ENCODE measurements around the gene GLO1.

The GLO1 gene

DNA sequence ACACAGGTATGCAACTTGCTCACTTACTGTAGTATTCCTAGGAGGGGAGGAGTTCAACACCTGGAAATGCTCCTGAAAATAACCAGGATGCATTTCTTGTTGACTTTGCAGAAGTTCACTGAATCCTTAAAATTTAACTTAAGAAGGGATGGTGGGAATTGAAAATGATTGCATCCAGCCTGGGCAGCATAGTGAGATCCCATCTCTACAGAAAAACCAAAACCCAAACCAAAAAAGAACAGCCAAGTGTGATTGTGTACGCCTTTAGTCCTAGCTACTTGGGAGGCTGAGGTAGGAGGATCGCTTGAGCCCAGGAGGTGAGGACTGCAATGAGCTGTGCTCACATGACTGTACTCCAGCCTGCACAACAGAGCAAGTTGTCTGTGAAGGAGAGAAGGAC is 13.9 kb upstream of the GLO1 start:
- no peak overlapping the region for H3K4me3 ChIP-seq (ENCODE audit: low read depth in 1 of 2, low read length in 1 of 2)
- no peaks in the 10 kb centered on the region for H3K9me3 ChIP-seq
- peaks cover 80% of the 10 kb centered on the region for H3K27me3 ChIP-seq
- H3K4me1 ChIP-seq (ENCODE audit: control insufficient read depth in 1 of 2, insufficient read depth in 1 of 2, low read depth in 1 of 2, low read length in 1 of 2) = peaks cover 0 to 17% of the 10 kb centered on the region in 2 experiments
- no peak for TF ChIP-seq CTCF (IDR thresholded peaks at IDR 0.05)
- no peaks in the 10 kb centered on the region for H3K36me3 ChIP-seq
- H3K27ac ChIP-seq = no peak overlapping the region

DNA sequence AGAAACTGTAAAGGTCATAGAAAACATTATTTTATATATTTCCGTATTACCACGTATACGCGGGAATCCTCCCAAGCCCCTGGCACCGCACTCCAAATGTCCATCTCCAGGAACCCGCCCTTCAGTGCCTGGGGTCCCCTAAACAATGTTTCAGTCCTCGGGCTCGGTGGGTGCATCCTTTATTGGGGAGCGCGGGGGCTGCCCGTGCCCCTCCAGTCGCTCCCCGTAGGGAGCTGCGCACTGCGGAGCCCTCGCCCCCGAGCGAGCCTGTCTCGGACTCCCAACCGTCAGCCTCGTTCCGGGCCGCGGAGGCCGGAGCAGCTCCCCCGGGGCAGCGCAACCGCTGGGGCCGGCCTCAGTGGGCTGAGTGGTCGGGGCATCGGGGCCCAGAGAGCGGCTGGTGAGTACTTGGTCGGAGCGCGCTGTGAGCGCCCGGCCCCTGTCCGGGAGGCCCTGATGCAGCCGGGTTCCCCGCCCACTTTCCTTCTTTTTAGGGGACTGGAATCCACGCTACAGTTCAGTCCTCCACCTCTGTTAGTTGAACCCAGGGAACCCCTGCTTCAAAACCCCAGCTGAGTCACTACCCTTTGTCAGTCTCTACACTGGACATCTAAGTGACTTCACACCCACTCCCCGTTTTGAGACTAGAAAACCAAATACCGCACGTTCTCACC is 12.2 kb upstream of the GLO1 start, which contains the start of gene DNAH8:
TSS of gene DNAH8 (plus strand) at position 296 of the 674 bp plus-strand sequence. CDS start 7,499 bp downstream, outside the sequence.
- Histone ChIP-seq H3K27ac (no peak within 1 kb of the TSS), H3K4me1 (ENCODE audit: control insufficient read depth in 1 of 2, insufficient read depth in 1 of 2, low read depth in 1 of 2, low read length in 1 of 2) (peaks cover 0 to 17% of the 10 kb centered on the region in 2 experiments), H3K27me3 (peaks cover 76% of the 10 kb centered on the region), H3K4me3 (ENCODE audit: low read depth in 1 of 2, low read length in 1 of 2) (no peak within 1 kb of the TSS), H3K36me3 (no peaks in the 10 kb centered on the region), H3K9me3 (no peaks in the 10 kb centered on the region)
- TF ChIP-seq CTCF (IDR thresholded peaks at IDR 0.05) = no peak

GRCh38 chr6:38714239-38715015 is 11.5 kb upstream of the GLO1 start:
- no peak for TF ChIP-seq CTCF (IDR thresholded peaks at IDR 0.05)
- H3K36me3 ChIP-seq = no peaks in the 10 kb centered on the region
- H3K4me3 ChIP-seq (ENCODE audit: low read depth in 1 of 2, low read length in 1 of 2) = no peak overlapping the region
- H3K4me1 ChIP-seq (ENCODE audit: control insufficient read depth in 1 of 2, insufficient read depth in 1 of 2, low read depth in 1 of 2, low read length in 1 of 2) = peaks cover 0 to 17% of the 10 kb centered on the region in 2 experiments
- no peak overlapping the region for H3K27ac ChIP-seq
- H3K27me3 ChIP-seq = peaks cover 73% of the 10 kb centered on the region
- H3K9me3 ChIP-seq = no peaks in the 10 kb centered on the region

DNA sequence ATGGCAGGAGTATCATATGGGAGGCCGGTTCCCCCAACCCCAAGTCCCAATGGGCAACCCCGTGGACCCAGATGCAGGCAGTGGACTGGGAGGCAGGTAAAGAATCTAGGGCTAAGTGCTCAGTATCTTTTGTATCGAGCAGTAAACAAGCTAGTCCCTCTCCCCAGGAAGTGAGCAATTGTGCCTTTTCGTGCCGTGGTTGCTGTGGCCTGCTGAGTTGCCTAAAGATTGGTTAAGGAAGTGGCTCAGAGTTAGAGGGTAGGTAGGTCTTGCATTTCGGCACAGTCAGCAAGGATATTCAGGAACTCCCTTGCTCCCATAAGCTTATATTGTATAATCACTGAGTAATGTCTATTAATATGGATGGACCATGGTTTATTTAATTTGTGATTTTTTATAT is 10.9 kb upstream of the GLO1 start:
- Histone ChIP-seq H3K4me3 (ENCODE audit: low read depth in 1 of 2, low read length in 1 of 2) (no peak overlapping the region), H3K9me3 (no peaks in the 10 kb centered on the region), H3K4me1 (ENCODE audit: control insufficient read depth in 1 of 2, insufficient read depth in 1 of 2, low read depth in 1 of 2, low read length in 1 of 2) (peaks cover 0 to 17% of the 10 kb centered on the region in 2 experiments), H3K27ac (no peak overlapping the region), H3K36me3 (no peaks in the 10 kb centered on the region), H3K27me3 (peaks cover 73% of the 10 kb centered on the region)
- TF ChIP-seq CTCF (IDR thresholded peaks at IDR 0.05) = no peak

DNA sequence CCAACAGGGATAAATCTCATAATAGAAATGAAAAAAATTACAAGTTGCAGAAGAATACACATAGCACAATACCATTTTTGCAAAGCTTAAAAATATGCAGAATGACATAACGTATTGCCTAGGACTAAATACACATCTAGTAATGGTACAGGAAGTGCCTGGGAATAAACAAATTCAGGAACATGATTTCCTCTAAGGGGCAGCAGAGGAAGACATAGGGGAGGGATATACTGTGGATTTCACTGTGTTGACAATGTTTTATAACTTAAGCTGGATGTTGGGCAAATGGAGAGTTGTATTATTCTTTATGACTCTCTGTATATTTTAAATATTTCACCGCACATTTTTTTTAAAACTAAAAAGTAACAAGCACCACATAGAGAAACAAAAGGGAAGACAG is 5.6 kb upstream of the GLO1 start:
- Histone ChIP-seq H3K36me3 (no peaks in the 10 kb centered on the region), H3K4me3 (ENCODE audit: low read depth in 1 of 2, low read length in 1 of 2) (no peak overlapping the region), H3K27me3 (peaks cover 31% of the 10 kb centered on the region), H3K27ac (no peak overlapping the region), H3K9me3 (no peaks in the 10 kb centered on the region), H3K4me1 (ENCODE audit: control insufficient read depth in 1 of 2, insufficient read depth in 1 of 2, low read depth in 1 of 2, low read length in 1 of 2) (no peaks in the 10 kb centered on the region)
- no peak for TF ChIP-seq CTCF (IDR thresholded peaks at IDR 0.05)

Measured in neutrophil (primary cell).